ENCODE data around the gene ALKBH5. TPM values are rescaled to one million over a fixed set of nuclear protein-coding genes. Genes with fewer than 3 reads are reported as not detected.

The ALKBH5 gene
- total RNA-seq, 1 donor from 2014 or later, result 78.8 TPM

DNA sequence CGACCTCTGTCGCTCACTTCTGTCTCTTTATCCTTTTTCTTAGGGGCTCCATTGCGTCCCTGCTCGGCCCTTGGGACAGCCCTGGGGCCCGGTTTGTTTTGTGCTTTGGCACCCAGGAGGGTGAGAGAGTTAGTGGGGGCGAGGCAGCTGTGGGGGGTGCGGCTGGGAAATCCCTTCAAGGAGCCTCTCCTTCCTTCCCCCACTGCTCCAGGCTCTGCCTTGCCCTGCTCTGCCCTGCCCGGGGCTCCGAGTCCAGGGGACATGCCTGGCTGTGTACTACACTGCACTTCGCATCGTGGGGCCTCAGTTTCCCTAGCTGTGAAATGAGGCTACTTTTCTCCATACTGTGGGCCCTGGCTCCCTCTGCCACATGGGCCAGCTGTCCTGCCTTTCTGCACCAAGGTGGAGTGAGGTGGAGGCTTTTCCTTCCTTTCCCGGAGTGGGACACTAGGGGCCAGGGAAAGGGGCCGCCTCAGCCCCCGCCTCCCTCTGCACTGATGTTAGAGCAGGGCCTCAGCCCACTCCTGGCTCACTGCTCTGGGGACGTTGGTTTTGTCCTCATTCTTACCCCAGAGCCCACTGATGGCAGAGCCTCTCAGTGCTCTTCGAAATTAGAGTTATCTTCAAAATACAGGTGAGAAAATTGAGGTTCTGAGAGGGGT is 42.8 kb downstream of the ALKBH5 start:
- H3K9me3 ChIP-seq (ENCODE audit: low read depth), result no peaks in the 10 kb centered on the region
- H4K20me1 ChIP-seq (ENCODE audit: low read depth), result peaks cover 54% of the 10 kb centered on the region
- Mint-ChIP-seq H3K36me3 (no peaks in the 10 kb centered on the region), H3K27me3 (ENCODE audit: insufficient read depth, low read depth) (peaks cover 6% of the 10 kb centered on the region), H3K4me3 (peak overlapping the region; percentile 99), H3K27ac (peak overlapping the region; percentile 92), H3K4me1 (peaks cover 70% of the 10 kb centered on the region), H3K9me3 (no peaks in the 10 kb centered on the region)
- no peak overlapping the region for H3K27ac ChIP-seq
- peaks cover 58% of the 10 kb centered on the region for H3K4me1 ChIP-seq
- peaks cover 26% of the 10 kb centered on the region for H3F3A ChIP-seq (ENCODE audit: low read depth)
- H3K79me2 ChIP-seq (ENCODE audit: low read depth), result peaks cover 57% of the 10 kb centered on the region
- H3K9ac ChIP-seq, result peak overlapping the region; percentile 78
- no peak for TF ChIP-seq EZH2phosphoT487 (IDR thresholded peaks at IDR 0.05)
- no peak for TF ChIP-seq EZH2 (IDR thresholded peaks at IDR 0.05)
- TF ChIP-seq, protein P1, sequence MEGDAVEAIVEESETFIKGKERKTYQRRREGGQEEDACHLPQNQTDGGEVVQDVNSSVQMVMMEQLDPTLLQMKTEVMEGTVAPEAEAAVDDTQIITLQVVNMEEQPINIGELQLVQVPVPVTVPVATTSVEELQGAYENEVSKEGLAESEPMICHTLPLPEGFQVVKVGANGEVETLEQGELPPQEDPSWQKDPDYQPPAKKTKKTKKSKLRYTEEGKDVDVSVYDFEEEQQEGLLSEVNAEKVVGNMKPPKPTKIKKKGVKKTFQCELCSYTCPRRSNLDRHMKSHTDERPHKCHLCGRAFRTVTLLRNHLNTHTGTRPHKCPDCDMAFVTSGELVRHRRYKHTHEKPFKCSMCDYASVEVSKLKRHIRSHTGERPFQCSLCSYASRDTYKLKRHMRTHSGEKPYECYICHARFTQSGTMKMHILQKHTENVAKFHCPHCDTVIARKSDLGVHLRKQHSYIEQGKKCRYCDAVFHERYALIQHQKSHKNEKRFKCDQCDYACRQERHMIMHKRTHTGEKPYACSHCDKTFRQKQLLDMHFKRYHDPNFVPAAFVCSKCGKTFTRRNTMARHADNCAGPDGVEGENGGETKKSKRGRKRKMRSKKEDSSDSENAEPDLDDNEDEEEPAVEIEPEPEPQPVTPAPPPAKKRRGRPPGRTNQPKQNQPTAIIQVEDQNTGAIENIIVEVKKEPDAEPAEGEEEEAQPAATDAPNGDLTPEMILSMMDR (IDR thresholded peaks at IDR 0.05), result no peak
- no peak overlapping the region for H2AFZ ChIP-seq (replicated peaks)
- H3K27me3 ChIP-seq, result no peaks in the 10 kb centered on the region
- DNase-seq (ENCODE audit: low spot score), result no peak
- peak overlapping the region; percentile 81 for H3K4me2 ChIP-seq
- H3K36me3 ChIP-seq, result no peaks in the 10 kb centered on the region
- H3K4me3 ChIP-seq, result peak overlapping the region; percentile 92

DNA sequence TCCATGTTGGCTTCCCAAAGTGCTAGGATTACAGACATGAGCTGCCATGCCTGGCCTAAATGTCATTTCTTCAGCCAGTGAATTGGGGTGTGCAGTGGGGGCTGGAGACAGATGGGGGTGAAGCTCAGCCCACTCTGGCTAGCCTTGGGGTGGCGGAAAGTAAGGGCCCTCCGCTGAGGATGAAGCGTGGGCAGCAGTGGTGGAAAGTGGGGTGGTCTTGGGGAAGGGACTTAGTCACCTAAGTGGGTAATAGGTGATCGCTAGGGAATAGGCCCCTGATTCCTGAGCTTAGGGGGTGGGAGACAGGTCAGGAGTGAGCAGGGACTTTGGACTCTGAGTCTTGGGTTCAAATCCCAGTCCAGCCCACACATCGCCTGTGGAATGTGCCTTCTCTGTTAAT is 44.0 kb downstream of the ALKBH5 start:
- Histone ChIP-seq H3K79me2 (ENCODE audit: low read depth) (peaks cover 69% of the 10 kb centered on the region), H2AFZ (replicated peaks) (no peak overlapping the region), H3K9ac (no peak overlapping the region), H3F3A (ENCODE audit: low read depth) (peaks cover 32% of the 10 kb centered on the region), H3K4me1 (peaks cover 64% of the 10 kb centered on the region), H3K27ac (no peak overlapping the region), H3K27me3 (no peaks in the 10 kb centered on the region), H3K4me2 (peak overlapping the region; percentile 81), H3K9me3 (ENCODE audit: low read depth) (no peaks in the 10 kb centered on the region), H3K36me3 (no peaks in the 10 kb centered on the region), H4K20me1 (ENCODE audit: low read depth) (peaks cover 63% of the 10 kb centered on the region), H3K4me3 (no peak overlapping the region)
- Mint-ChIP-seq H3K27ac (peak overlapping the region; percentile 66), H3K4me1 (peaks cover 80% of the 10 kb centered on the region), H3K4me3 (peak overlapping the region; percentile 99), H3K36me3 (no peaks in the 10 kb centered on the region), H3K27me3 (ENCODE audit: insufficient read depth, low read depth) (peaks cover 6% of the 10 kb centered on the region), H3K9me3 (no peaks in the 10 kb centered on the region)
- DNase-seq (ENCODE audit: low spot score), result no peak
- TF ChIP-seq, protein P1 (IDR thresholded peaks at IDR 0.05), result no peak
- no peak for TF ChIP-seq EZH2phosphoT487 (IDR thresholded peaks at IDR 0.05)
- TF ChIP-seq EZH2 (IDR thresholded peaks at IDR 0.05), result no peak

DNA sequence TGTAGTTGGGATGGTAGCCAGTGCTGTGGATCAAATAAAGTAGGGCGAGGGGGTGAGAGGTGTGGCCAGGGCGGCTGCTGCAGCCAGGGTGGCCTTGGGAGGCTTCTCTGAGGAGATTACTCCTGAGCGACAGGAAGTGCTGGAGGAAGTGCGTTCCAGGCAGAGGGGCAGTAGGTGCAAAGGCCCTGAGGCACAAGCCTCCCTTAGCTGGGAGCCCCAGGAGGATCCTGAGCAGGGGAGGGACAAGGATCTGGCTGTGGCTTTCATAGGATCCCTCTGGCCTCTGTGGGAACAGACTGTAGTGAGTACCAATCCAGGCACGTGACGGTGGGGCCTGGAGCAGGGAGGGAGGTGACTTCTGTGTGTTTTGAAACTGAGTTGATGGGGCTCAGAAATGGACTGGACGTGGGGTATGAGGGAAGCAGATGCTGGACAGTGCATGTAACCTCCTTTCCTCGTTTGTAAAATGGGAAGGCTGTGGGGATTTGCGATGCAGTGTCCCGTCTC is 44.6 kb downstream of the ALKBH5 start:
- Histone ChIP-seq H3K4me1 (peaks cover 60% of the 10 kb centered on the region), H3K9ac (no peak overlapping the region), H3K27me3 (no peaks in the 10 kb centered on the region), H2AFZ (replicated peaks) (no peak overlapping the region), H3K4me2 (peak overlapping the region; percentile 29), H3K79me2 (ENCODE audit: low read depth) (peaks cover 75% of the 10 kb centered on the region), H3K27ac (no peak overlapping the region), H3K36me3 (no peaks in the 10 kb centered on the region), H4K20me1 (ENCODE audit: low read depth) (peaks cover 69% of the 10 kb centered on the region), H3K9me3 (ENCODE audit: low read depth) (no peaks in the 10 kb centered on the region), H3K4me3 (no peak overlapping the region), H3F3A (ENCODE audit: low read depth) (peaks cover 27% of the 10 kb centered on the region)
- DNase-seq (ENCODE audit: low spot score), result no peak
- no peak for TF ChIP-seq EZH2 (IDR thresholded peaks at IDR 0.05)
- H3K4me3 Mint-ChIP-seq, result peak overlapping the region; percentile 99
- H3K27ac Mint-ChIP-seq, result peak overlapping the region; percentile 90
- H3K9me3 Mint-ChIP-seq, result no peaks in the 10 kb centered on the region
- H3K4me1 Mint-ChIP-seq, result peaks cover 80% of the 10 kb centered on the region
- no peaks in the 10 kb centered on the region for H3K36me3 Mint-ChIP-seq
- H3K27me3 Mint-ChIP-seq (ENCODE audit: insufficient read depth, low read depth), result peaks cover 6% of the 10 kb centered on the region

DNA sequence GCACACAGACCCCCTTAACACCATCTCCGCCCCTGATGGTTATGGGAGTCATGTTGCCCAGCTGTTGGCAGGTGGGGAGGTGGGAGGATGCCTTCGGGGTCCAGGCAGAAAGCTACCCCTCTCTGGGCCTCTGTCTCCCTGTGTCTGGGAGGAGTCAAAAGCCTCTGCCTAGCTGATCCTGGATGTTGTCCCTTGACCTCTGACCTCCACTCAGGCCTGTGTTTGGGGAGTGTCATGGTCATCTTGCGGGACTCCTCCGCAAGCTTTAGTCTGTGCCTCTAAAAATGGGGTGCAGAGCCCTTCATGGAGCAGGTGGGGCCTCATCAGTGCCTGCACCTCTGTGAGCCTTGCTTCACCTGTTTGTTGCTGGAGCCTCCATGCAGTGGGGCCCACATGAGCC is 45.6 kb downstream of the ALKBH5 start:
- peaks cover 80% of the 10 kb centered on the region for H3K79me2 ChIP-seq (ENCODE audit: low read depth)
- H3K36me3 ChIP-seq, result no peaks in the 10 kb centered on the region
- H3F3A ChIP-seq (ENCODE audit: low read depth), result peaks cover 17% of the 10 kb centered on the region
- no peaks in the 10 kb centered on the region for H3K9me3 ChIP-seq (ENCODE audit: low read depth)
- peaks cover 50% of the 10 kb centered on the region for H3K4me1 ChIP-seq
- Mint-ChIP-seq H3K4me3 (peak overlapping the region; percentile 99), H3K27me3 (ENCODE audit: insufficient read depth, low read depth) (peaks cover 6% of the 10 kb centered on the region), H3K36me3 (no peaks in the 10 kb centered on the region), H3K27ac (peak overlapping the region; percentile 57), H3K9me3 (no peaks in the 10 kb centered on the region), H3K4me1 (peaks cover 72% of the 10 kb centered on the region)
- H3K4me2 ChIP-seq, result peak overlapping the region; percentile 29
- DNase-seq (ENCODE audit: low spot score), result no peak
- H3K27ac ChIP-seq, result no peak overlapping the region
- H3K4me3 ChIP-seq, result no peak overlapping the region
- no peak overlapping the region for H3K9ac ChIP-seq
- TF ChIP-seq EZH2 (IDR thresholded peaks at IDR 0.05) (no peak), EZH2phosphoT487 (IDR thresholded peaks at IDR 0.05) (no peak)
- TF ChIP-seq, protein P1 (IDR thresholded peaks at IDR 0.05), result no peak
- H4K20me1 ChIP-seq (ENCODE audit: low read depth), result peaks cover 76% of the 10 kb centered on the region
- no peaks in the 10 kb centered on the region for H3K27me3 ChIP-seq
- no peak overlapping the region for H2AFZ ChIP-seq (replicated peaks)

Data from neural progenitor cell (in vitro differentiated cells).